Adrenal gland (tissue), 12 donors: ENCODE data around the gene EPDR1. TPM values are rescaled to one million over a fixed set of nuclear protein-coding genes. Genes with fewer than 3 reads are reported as not detected.

ENCODE experiments used
- DNase-seq, 7 donors: peaks; one replicate each; pipeline ENCODE4 v3.0.0-alpha.2; 2019 to 2020
- H3K27ac ChIP-seq, 5 donors: fragments of 200-600 bp; sonication (generic) in 4 of 5; 1 replicate in 3 of 5; 2 replicates in 2 of 5; pipeline versions ENCODE4 v1.5.1 to v1.8.0; 2016 to 2020; ENCODE audit warnings: mild to moderate bottlenecking in 1 of 5
- H3K27me3 ChIP-seq: fragments of 200-600 bp; 2 replicates; pipeline ENCODE4 v1.8.0; 2021
- H3K36me3 ChIP-seq, 2 donors: fragments of 200-600 bp; replicated peaks in 1 of 2; 1 replicate in 1 of 2; 2 replicates in 1 of 2; pipeline versions ENCODE4 v1.5.1 to v1.8.0; 2018 to 2022
- H3K4me1 ChIP-seq, 2 donors: fragments of 200-600 bp; replicated peaks in 1 of 2; 1 replicate in 1 of 2; 2 replicates in 1 of 2; pipeline versions ENCODE4 v1.5.1 to v1.8.0; 2018 to 2021
- H3K4me3 ChIP-seq, 4 donors: fragments of 200-600 bp; sonication (generic) in 3 of 4; one replicate each; pipeline ENCODE4 v1.5.1; 2016 to 2018
- H3K9me3 ChIP-seq, 3 donors: fragments of 200-600 bp; sonication (generic) in 1 of 3; replicated peaks in 1 of 3; 1 replicate in 2 of 3; 2 replicates in 1 of 3; pipeline versions ENCODE4 v1.5.1 to v1.8.0; 2016 to 2021
- CTCF ChIP-seq, 6 experiments: fragments of 450-650 bp in 4 of 6; fragments of 200-600 bp in 2 of 6; sonication (generic) in 1 of 6; IDR thresholded peaks; 1 replicate in 5 of 6; 2 replicates in 1 of 6; pipeline versions ENCODE4 v1.5.1 to v1.8.0; 2016 to 2021; ENCODE audit warnings: antibody characterized with exemption in 6 of 6, mild to moderate bottlenecking in 2 of 6, moderate library complexity in 1 of 6
- POLR2A ChIP-seq, 2 donors: fragments of 450-650 bp; IDR thresholded peaks; one replicate each; pipeline ENCODE4 v1.6.1; 2017; ENCODE audit warnings: antibody characterized with exemption in 2 of 2, mild to moderate bottlenecking in 2 of 2, moderate library complexity in 1 of 2
- WGBS, 4 donors: extraction: QIAGEN DNeasy Blood & Tissue Kit in 2 of 4; methylation state at CpG; one replicate each; pipeline versions ENCODE4 v1.1.5 to v1.1.7; 2013 to 2017; 5-methylcytosine and 5-hydroxymethylcytosine counted together
- intact Hi-C, 2 donors: fragments of 100-400 bp; cut with DNase I; formaldehyde crosslinking; loops; one replicate each; pipeline versions ENCODE4 v1.14.1 to v1.15.0; 2022 to 2023
- polyA plus RNA-seq, 3 donors: library from polyadenylated mRNA; stranded (reverse); fragments of 200-250 nt in 2 of 3; fragments of 350-450 nt in 1 of 3; fragmentation: Illumina TruSeq in 1 of 3; extraction: RNeasy Lipid Tissue Mini Kit (QIAGEN cat#74804) in 1 of 3; gene quantifications; one replicate each; pipeline ENCODE4 v1.2.3, GENCODE V29; 2013 to 2014
- total RNA-seq, 9 donors: library from RNA; depleted of rRNA in 4 of 9; stranded (reverse); fragments of >200 nt in 4 of 9; fragments of 120-200 nt in 1 of 9; fragmentation: NEBNext Ultra II Directional in 1 of 9; extraction: Animal tissue kit (Norgen Biotek cat#: 25700) in 1 of 9; gene quantifications; one replicate each; pipeline versions ENCODE4 v1.1.0 to v1.2.4, GENCODE V29; 2013 to 2023
- donor health status: healthy with polysubstance abuse.
- donor health status: Bipolar disorder and iron deficiency.
- donor health status: DM: yes; HTN: yes; CAD: no.
- donor health status: DM: no; HTN: no; CAD: no.
- donor health status: DM: no; HTN: no; CAD: no.
- donor health status: DM: yes; HTN: yes; CAD: no.

Gene EPDR1
- total and polyA plus RNA-seq, 12 donors, result 4.8 to 210 (median 69.8) TPM

GRCh38 chr7:37912756-37913155, 7.7 kb upstream of the EPDR1 start:
- TF ChIP-seq CTCF (IDR thresholded peaks at IDR 0.05), result no peak
- no peak for TF ChIP-seq POLR2A (IDR thresholded peaks at IDR 0.05)
- Histone ChIP-seq H3K9me3 (no peaks in the 10 kb centered on the region), H3K27ac (no peak overlapping the region), H3K36me3 (no peaks in the 10 kb centered on the region), H3K27me3 (no peaks in the 10 kb centered on the region), H3K4me3 (no peak overlapping the region), H3K4me1 (peaks cover 18 to 20% of the 10 kb centered on the region in 2 donors)
- intact Hi-C loops, result loop anchor here in 1 of 2 donors (10.0 kb wide), 1 partner anchor 192 kb away; no protein-coding TSS in a partner anchor
- DNase-seq, result no peak
- 57 to 63% (median 59%) methylated on average over 2 of the region's 2 CpGs for WGBS, 4 donors

GRCh38 chr7:37915438-37915837, 5.0 kb upstream of the EPDR1 start:
- no peaks in the 10 kb centered on the region for H3K36me3 ChIP-seq
- TF ChIP-seq CTCF (IDR thresholded peaks at IDR 0.05) (no peak), POLR2A (IDR thresholded peaks at IDR 0.05) (no peak)
- H3K27me3 ChIP-seq, result no peaks in the 10 kb centered on the region
- H3K9me3 ChIP-seq, result no peaks in the 10 kb centered on the region
- H3K4me3 ChIP-seq, result no peak overlapping the region
- intact Hi-C loops, result loop anchor here in 1 of 2 donors (10.0 kb wide), 1 partner anchor 189 kb away; no protein-coding TSS in a partner anchor
- H3K27ac ChIP-seq, result no peak overlapping the region
- H3K4me1 ChIP-seq, result peaks cover 18 to 24% of the 10 kb centered on the region in 2 donors
- 20 to 30% (median 26%) methylated on average over 5 of the region's 5 CpGs for WGBS, 4 donors
- DNase-seq, result peak in 3 of 7 donors; percentile 32 to 40 (median 36)

GRCh38 chr7:37916017-37916672, 4.3 kb upstream of the EPDR1 start:
- intact Hi-C loops, result loop anchor here in 1 of 2 donors (10.0 kb wide), 1 partner anchor 189 kb away; no protein-coding TSS in a partner anchor
- peak overlapping the region in 3 of 5 donors; percentile 51 to 73 (median 67) for H3K27ac ChIP-seq
- peaks cover 18 to 25% of the 10 kb centered on the region in 2 donors for H3K4me1 ChIP-seq

More at GRCh38 chr7:37916017-37916672, 4.3 kb upstream of the EPDR1 start:
- Histone ChIP-seq H3K4me3 (peak overlapping the region in 2 of 4 donors; percentile 52 to 54), H3K27me3 (no peaks in the 10 kb centered on the region), H3K36me3 (no peaks in the 10 kb centered on the region), H3K9me3 (no peaks in the 10 kb centered on the region)
- WGBS, 4 donors, result 6 to 20% (median 10%) methylated on average over 7 to 57 of the region's 57 CpGs
- TF ChIP-seq POLR2A (IDR thresholded peaks at IDR 0.05), result no peak
- TF ChIP-seq CTCF (IDR thresholded peaks at IDR 0.05), result no peak
- peak in 4 of 7 donors; percentile 18 to 35 (median 28) for DNase-seq
